Gastrocnemius medialis (tissue), 4 donors: ENCODE data around the gene RPL19. TPM values are rescaled to one million over a fixed set of nuclear protein-coding genes. Genes with fewer than 3 reads are reported as not detected.
A peak's percentile ranks its signal among the peaks of the same experiment; 100 is the strongest.

Experiments used
- ATAC-seq, 2 donors: fragments of 150-250 bp; one replicate each; pipeline ENCODE4 v1.9.1; 2016
- DNase-seq, 2 donors: peaks; one replicate each; pipeline ENCODE4 v3.0.0-alpha.2; 2019
- H3K27ac ChIP-seq, 4 donors: fragments of 200-600 bp; sonication (generic); 1 replicate in 1 of 4; 2 replicates in 3 of 4; pipeline ENCODE4 v1.5.1; 2016 to 2018; ENCODE audit warnings: mild to moderate bottlenecking in 2 of 4, moderate library complexity in 1 of 4
- H3K27me3 ChIP-seq, 3 donors: fragments of 200-600 bp; sonication (generic) in 2 of 3; 1 replicate in 1 of 3; 2 replicates in 2 of 3; pipeline versions ENCODE4 v1.5.1 to v1.6.0; 2016 to 2019; ENCODE audit warnings: mild to moderate bottlenecking in 1 of 3, moderate library complexity in 1 of 3
- H3K36me3 ChIP-seq, 2 donors: fragments of 200-600 bp; sonication (generic) in 1 of 2; one replicate each; pipeline ENCODE4 v1.5.1; 2017 to 2018
- H3K4me1 ChIP-seq, 2 donors: fragments of 200-600 bp; sonication (generic) in 1 of 2; one replicate each; pipeline ENCODE4 v1.5.1; 2016 to 2017; ENCODE audit warnings: mild to moderate bottlenecking in 2 of 2
- H3K4me3 ChIP-seq, 4 donors: fragments of 200-600 bp; sonication (generic) in 3 of 4; 1 replicate in 1 of 4; 2 replicates in 3 of 4; pipeline ENCODE4 v1.5.1; 2016 to 2019; ENCODE audit warnings: mild to moderate bottlenecking in 2 of 4
- H3K9me3 ChIP-seq, 3 donors: fragments of 200-600 bp; sonication (generic) in 2 of 3; 1 replicate in 1 of 3; 2 replicates in 2 of 3; pipeline ENCODE4 v1.5.1; 2016 to 2019
- CTCF ChIP-seq, 5 experiments: fragments of 450-650 bp in 3 of 5; fragments of 200-600 bp in 2 of 5; sonication (generic) in 2 of 5; IDR thresholded peaks in 4 of 5; conservative IDR thresholded peaks in 1 of 5; 1 replicate in 4 of 5; 2 replicates in 1 of 5; pipeline ENCODE4 v1.5.1; 2016 to 2019; ENCODE audit warnings: antibody characterized with exemption in 5 of 5, mild to moderate bottlenecking in 3 of 5, moderate library complexity in 3 of 5
- POLR2A ChIP-seq, 2 donors: fragments of 450-650 bp; IDR thresholded peaks; one replicate each; pipeline ENCODE4 v1.6.1; 2017; ENCODE audit warnings: antibody characterized with exemption in 2 of 2, mild to moderate bottlenecking in 2 of 2, moderate library complexity in 2 of 2
- in situ Hi-C, 4 donors: fragments of 200-750 bp; cut with MboI; loops; one replicate each; pipeline versions ENCODE4 v1.15.0 to v1.8.0; 2017; ENCODE audit warnings: low sequenced_read_pairs in 4 of 4
- intact Hi-C: fragments of 100-400 bp; cut with DNase I; formaldehyde crosslinking; loops from one replicate; pipeline ENCODE4 v1.15.1; 2023; ENCODE audit warnings: low total_unique reads
- total RNA-seq, 4 donors: library from RNA; depleted of rRNA; stranded (reverse); fragments of >200 nt; gene quantifications; one replicate each; pipeline versions ENCODE4 v1.1.0 to v1.2.3, GENCODE V29; 2016

The RPL19 gene
- total RNA-seq, 4 donors from 2014 or later = 1,960 to 2,584 (median 2,358) TPM

DNA sequence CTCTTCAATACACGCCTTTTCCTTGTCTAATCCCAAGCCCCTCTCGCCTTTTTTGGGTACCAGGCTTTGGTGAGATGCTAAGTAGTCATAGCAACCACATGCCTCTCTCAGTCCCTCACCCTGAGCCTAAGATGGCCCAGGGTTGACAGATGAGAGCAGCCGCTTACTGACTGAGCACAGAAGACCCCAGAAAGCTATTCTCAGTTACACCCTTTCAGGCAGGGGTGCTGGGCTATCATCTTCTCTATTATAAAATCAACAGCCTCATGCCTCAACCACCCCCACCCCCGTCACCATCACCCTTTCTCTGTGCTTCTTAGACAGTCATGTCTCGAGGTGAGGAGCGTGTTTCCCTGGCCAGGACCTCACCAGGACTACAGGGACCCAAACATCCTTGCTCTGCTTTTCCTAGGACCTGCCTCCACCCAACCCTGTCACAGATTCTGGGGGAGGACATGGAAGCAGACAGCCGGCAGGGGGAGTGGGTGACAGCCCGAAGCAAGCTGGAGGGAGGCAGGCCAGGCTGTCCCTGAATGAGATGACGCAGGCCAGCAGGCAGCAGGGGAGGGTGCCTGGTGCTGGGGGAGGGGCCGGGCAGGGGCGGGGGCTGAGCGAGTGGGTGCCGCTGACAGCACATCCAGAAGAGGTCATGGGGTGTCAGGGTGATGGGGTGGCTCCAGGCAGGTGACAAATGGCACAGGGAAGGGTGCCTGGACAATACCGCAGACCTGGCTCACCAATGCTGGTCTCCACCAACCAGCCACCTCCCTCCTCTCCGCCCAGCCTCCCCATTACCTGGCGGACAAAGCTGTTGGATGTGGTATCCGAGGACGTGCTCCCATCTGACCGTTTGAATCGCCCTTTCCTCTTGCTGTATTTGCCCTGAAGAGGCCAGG, 5.7 kb upstream of the RPL19 start:
- TF ChIP-seq POLR2A (IDR thresholded peaks at IDR 0.05) = peak; percentile 54 to 66
- TF ChIP-seq CTCF (IDR thresholded peaks at IDR 0.05 in 4 of 5, conservative IDR thresholded peaks at IDR 0.05 in 1 of 5) = peak; percentile 43 to 78 (median 70)
- H3K4me3 ChIP-seq = peak overlapping the region; percentile 33 to 95 (median 72)
- intact Hi-C loops (loop anchor here (10.0 kb wide), 2 partner anchors 470 to 1150 kb away; partner anchors contain the start of genes PNMT and TCAP), in situ Hi-C loops (no loop called here)
- H3K27me3 ChIP-seq = no peaks in the 10 kb centered on the region
- peaks cover 65 to 74% of the 10 kb centered on the region in 2 donors for H3K4me1 ChIP-seq
- no peaks in the 10 kb centered on the region for H3K9me3 ChIP-seq
- peak overlapping the region; percentile 87 to 99 (median 94) for H3K27ac ChIP-seq
- peak; percentile 40 to 51 for ATAC-seq
- peak; percentile 88 to 96 for DNase-seq
- H3K36me3 ChIP-seq = peaks cover 0 to 11% of the 10 kb centered on the region in 2 donors

- H3K36me3 ChIP-seq = peaks cover 0 to 4% of the 10 kb centered on the region in 2 donors
- ATAC-seq = no peak
- H3K4me3 ChIP-seq = peak overlapping the region; percentile 33 to 95 (median 64)
- H3K9me3 ChIP-seq = no peaks in the 10 kb centered on the region
- peak overlapping the region; percentile 87 to 99 (median 94) for H3K27ac ChIP-seq
- intact Hi-C loops (loop anchor here (10.0 kb wide), 2 partner anchors 470 to 1150 kb away; partner anchors contain the start of genes PNMT and TCAP), in situ Hi-C loops (no loop called here)
- DNase-seq = no peak
- peaks cover 63 to 74% of the 10 kb centered on the region in 2 donors for H3K4me1 ChIP-seq
- H3K27me3 ChIP-seq = no peaks in the 10 kb centered on the region
- TF ChIP-seq CTCF (IDR thresholded peaks at IDR 0.05 in 4 of 5, conservative IDR thresholded peaks at IDR 0.05 in 1 of 5) (no peak), POLR2A (IDR thresholded peaks at IDR 0.05) (no peak)
Measured at GRCh38 chr17:39194985-39195524, 5.0 kb upstream of the RPL19 start.

- in situ Hi-C loops = no loop called here
- Histone ChIP-seq H3K27ac (peak overlapping the region; percentile 87 to 99 (median 94)), H3K36me3 (no peaks in the 10 kb centered on the region), H3K4me1 (peaks cover 58 to 68% of the 10 kb centered on the region in 2 donors), H3K4me3 (peak overlapping the region; percentile 33 to 95 (median 64)), H3K27me3 (no peaks in the 10 kb centered on the region), H3K9me3 (no peaks in the 10 kb centered on the region)
- intact Hi-C loops = loop anchor here (10.0 kb wide), 2 partner anchors 469 to 1149 kb away; partner anchors contain the start of genes PNMT and TCAP
- ATAC-seq (peak in 1 of 2 donors; percentile 2), DNase-seq (peak in 1 of 2 donors; percentile 80)
- TF ChIP-seq CTCF (IDR thresholded peaks at IDR 0.05 in 4 of 5, conservative IDR thresholded peaks at IDR 0.05 in 1 of 5) (no peak), POLR2A (IDR thresholded peaks at IDR 0.05) (no peak)
Measured at GRCh38 chr17:39195568-39196160, 4.4 kb upstream of the RPL19 start.

DNA sequence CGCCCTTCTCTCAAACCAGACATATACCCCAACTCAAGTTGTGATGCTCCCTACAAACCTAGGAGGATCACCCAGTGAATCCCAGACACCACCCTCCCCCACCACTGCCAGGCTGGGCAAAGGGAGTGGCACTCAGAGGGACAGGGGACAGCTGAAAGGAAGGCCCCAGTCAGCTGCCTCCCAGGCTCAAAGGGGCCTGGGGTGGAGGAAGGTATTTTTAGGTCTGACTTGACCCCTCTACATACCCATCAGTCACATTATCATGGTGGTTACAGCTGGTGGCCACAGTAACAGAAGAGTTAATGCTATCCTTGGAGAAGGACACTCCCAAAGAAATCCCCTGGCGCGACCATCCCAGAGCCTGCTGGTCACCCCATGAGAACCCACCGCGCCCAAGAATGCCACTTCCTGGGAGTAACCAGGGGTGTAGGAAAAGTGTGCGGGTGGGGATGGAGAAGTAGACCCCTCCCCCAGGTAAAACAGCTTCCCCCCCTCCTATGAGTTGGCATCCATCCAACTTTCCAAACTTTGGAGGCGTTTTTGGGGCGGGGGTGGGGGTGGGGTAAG, 3.8 kb upstream of the RPL19 start:
- DNase-seq = peak; percentile 71 to 91
- peak overlapping the region; percentile 87 to 99 (median 94) for H3K27ac ChIP-seq

More for the DNA sequence above, 3.8 kb upstream of the RPL19 start:
- Histone ChIP-seq H3K36me3 (peaks cover 0 to 4% of the 10 kb centered on the region in 2 donors), H3K27me3 (no peaks in the 10 kb centered on the region), H3K9me3 (no peaks in the 10 kb centered on the region), H3K4me3 (peak overlapping the region; percentile 62 to 95 (median 87)), H3K4me1 (peaks cover 59 to 66% of the 10 kb centered on the region in 2 donors)
- peak; percentile 17 to 26 for ATAC-seq
- in situ Hi-C loops (no loop called here), intact Hi-C loops (loop anchor here (10.0 kb wide), 2 partner anchors 468 to 1148 kb away; partner anchors contain the start of genes PNMT and TCAP)
- TF ChIP-seq CTCF (IDR thresholded peaks at IDR 0.05 in 4 of 5, conservative IDR thresholded peaks at IDR 0.05 in 1 of 5) = no peak
- TF ChIP-seq POLR2A (IDR thresholded peaks at IDR 0.05) = peak; percentile 71 to 75
